Measurements from ENCODE around the gene LRRC8B. TPM values are rescaled to one million over a fixed set of nuclear protein-coding genes. Genes with fewer than 3 reads are reported as not detected.

Gene LRRC8B
- polyA plus RNA-seq, 1 of the 3 experiments (the other 2 are of a cell fraction) = 3.7 TPM

DNA sequence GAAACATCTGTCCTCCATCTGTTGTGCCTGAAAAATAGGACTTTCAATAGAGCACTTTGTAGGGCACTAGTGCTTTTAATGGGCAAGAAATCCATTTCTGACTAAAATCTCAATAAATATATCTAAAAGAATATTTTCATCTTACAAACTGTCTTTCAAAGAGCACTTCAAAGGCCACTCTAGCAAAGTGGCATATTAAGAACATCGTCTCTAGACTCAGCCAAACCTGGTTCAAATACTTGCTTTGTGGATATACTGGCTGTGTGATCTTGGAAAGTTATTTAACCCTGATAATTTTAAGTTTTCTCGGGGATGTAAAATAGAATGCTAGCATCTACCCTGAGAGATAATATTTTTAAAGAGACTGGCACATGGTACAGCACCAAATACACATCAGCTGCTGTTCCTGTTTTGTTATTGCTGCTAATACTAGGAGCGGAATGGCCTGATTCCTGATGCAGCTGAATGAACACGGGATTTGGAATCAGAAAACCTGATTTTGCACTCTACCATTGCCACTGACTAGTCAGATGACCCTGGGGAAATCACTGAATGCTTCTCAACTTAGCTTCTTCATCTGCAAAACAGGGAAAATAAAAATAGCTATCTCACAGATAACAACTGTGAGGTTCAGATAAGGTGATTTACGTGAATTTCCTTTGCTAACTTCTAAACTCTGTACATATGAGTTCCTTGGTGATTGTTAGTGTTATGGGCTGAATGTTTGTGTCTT is 83.1 kb downstream of the LRRC8B start:
- Histone ChIP-seq H3K36me3 (replicated peaks in 1 of 2; ENCODE audit: control insufficient read depth in 1 of 2, insufficient read depth in 2 of 2, low read length in 1 of 2) (no peaks in the 10 kb centered on the region), H3F3A (replicated peaks; ENCODE audit: insufficient read depth) (no peaks in the 10 kb centered on the region), H3K4me1 (ENCODE audit: control insufficient read depth in 1 of 2, insufficient read depth in 2 of 2, low read depth in 1 of 2, low read length in 1 of 2) (peaks cover 3 to 20% of the 10 kb centered on the region in 2 experiments; a peak in 3 of 4 replicates), H3K9me3 (no peaks in the 10 kb centered on the region), H3K79me2 (ENCODE audit: insufficient read depth) (no peaks in the 10 kb centered on the region), H3K27me3 (ENCODE audit: insufficient read depth) (no peaks in the 10 kb centered on the region), H3K4me3 (ENCODE audit: low read depth in 2 of 2, low read length in 1 of 2) (no peak overlapping the region), H3K9ac (no peak overlapping the region), H2AFZ (ENCODE audit: low read depth) (no peak overlapping the region), H3K9me2 (no peaks in the 10 kb centered on the region), H3K4me2 (no peak overlapping the region), H4K20me1 (ENCODE audit: insufficient read depth) (no peaks in the 10 kb centered on the region), H3K27ac (ENCODE audit: low read depth in 2 of 2, low read length in 1 of 2) (peak overlapping the region in 1 of 2 experiments; percentile 43; a peak in 1 of 4 replicates)
- POLR2A ChIA-PET = no interaction called here
- no peak for TF ChIP-seq GABPA (IDR thresholded peaks at IDR 0.05; ENCODE audit: low read depth)
- TF ChIP-seq TEAD4 (IDR thresholded peaks at IDR 0.05; ENCODE audit: borderline replicate concordance, insufficient read depth) = no peak
- no peak for TF ChIP-seq NFIC (IDR thresholded peaks at IDR 0.05; ENCODE audit: borderline replicate concordance)
- TF ChIP-seq CTCF (IDR thresholded peaks at IDR 0.05) = no peak
- TF ChIP-seq JUND (IDR thresholded peaks at IDR 0.05) = no peak
- DNase-seq = no peak
- WGBS (ENCODE audit: low lambda C conversion rate) = 78% methylated on average over 5 of the region's 5 CpGs
- CTCF ChIA-PET = interaction anchor here (0.9 to 5.5 kb wide), 7 partner anchors 8 to 173 kb away, joined by 3 to 43 read pairs (median 4); partner anchors contain the start of gene LRRC8C

DNA sequence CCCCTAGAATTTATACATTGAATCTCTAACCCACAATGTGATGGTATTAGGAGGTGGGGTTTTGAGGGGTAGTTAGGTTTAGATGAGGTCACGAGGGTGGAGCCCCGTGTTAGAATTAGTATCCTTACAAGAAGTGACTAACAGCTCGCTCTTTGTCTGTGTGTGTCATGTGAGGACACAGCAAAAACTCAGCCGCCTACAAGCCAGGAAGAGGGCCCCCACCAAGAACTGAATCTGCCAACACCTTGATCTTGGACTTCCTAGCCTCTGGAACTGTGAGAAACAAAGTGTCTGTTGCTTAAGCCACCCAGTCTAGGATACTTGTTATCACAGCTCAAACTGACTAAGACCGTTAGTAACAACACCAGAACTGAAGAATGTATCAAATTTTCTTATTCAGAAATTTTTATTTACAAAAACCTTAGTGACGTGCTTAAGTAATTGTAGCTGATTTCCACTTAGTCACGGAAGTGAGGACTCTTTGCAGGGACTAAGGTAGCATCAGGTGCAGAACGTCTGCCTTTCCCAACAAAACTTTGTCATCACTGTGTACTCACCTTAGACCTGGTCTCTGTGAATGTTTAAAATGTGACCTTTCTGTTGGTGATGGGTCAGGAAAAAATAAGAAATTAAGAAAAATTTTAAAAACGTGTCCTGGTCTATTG is 83.8 kb downstream of the LRRC8B start:
- Histone ChIP-seq H3K9ac (no peak overlapping the region), H3K27ac (ENCODE audit: low read depth in 2 of 2, low read length in 1 of 2) (no peak overlapping the region), H2AFZ (ENCODE audit: low read depth) (no peak overlapping the region), H3K4me2 (no peak overlapping the region), H4K20me1 (ENCODE audit: insufficient read depth) (no peaks in the 10 kb centered on the region), H3K36me3 (replicated peaks in 1 of 2; ENCODE audit: control insufficient read depth in 1 of 2, insufficient read depth in 2 of 2, low read length in 1 of 2) (no peaks in the 10 kb centered on the region), H3F3A (replicated peaks; ENCODE audit: insufficient read depth) (no peaks in the 10 kb centered on the region), H3K4me3 (ENCODE audit: low read depth in 2 of 2, low read length in 1 of 2) (no peak overlapping the region), H3K9me2 (no peaks in the 10 kb centered on the region), H3K27me3 (ENCODE audit: insufficient read depth) (no peaks in the 10 kb centered on the region), H3K9me3 (no peaks in the 10 kb centered on the region), H3K79me2 (ENCODE audit: insufficient read depth) (no peaks in the 10 kb centered on the region), H3K4me1 (ENCODE audit: control insufficient read depth in 1 of 2, insufficient read depth in 2 of 2, low read depth in 1 of 2, low read length in 1 of 2) (peaks cover 3 to 20% of the 10 kb centered on the region in 2 experiments; a peak in 3 of 4 replicates)
- no peak for DNase-seq
- ChIA-PET CTCF (interaction anchor here (0.9 to 1.8 kb wide), 8 partner anchors 9 to 172 kb away, joined by 3 to 4 read pairs (median 4); no protein-coding TSS in a partner anchor), POLR2A (no interaction called here)
- no peak for TF ChIP-seq NFIC (IDR thresholded peaks at IDR 0.05; ENCODE audit: borderline replicate concordance)
- TF ChIP-seq SMC3 (IDR thresholded peaks at IDR 0.05; ENCODE audit: low read depth, low read length) = no peak
- TF ChIP-seq YY1 (IDR thresholded peaks at IDR 0.05; ENCODE audit: low read depth) = no peak
- 94% methylated on average over 9 of the region's 9 CpGs for WGBS (ENCODE audit: low lambda C conversion rate)
